ENCODE measurements around the gene WFDC10A.
"Not testable (repeated sequence)": the region's sequence is repeated elsewhere in the genome, so short reads cannot be mapped to it uniquely, and the experiment has no call there.

WFDC10A gene

DNA sequence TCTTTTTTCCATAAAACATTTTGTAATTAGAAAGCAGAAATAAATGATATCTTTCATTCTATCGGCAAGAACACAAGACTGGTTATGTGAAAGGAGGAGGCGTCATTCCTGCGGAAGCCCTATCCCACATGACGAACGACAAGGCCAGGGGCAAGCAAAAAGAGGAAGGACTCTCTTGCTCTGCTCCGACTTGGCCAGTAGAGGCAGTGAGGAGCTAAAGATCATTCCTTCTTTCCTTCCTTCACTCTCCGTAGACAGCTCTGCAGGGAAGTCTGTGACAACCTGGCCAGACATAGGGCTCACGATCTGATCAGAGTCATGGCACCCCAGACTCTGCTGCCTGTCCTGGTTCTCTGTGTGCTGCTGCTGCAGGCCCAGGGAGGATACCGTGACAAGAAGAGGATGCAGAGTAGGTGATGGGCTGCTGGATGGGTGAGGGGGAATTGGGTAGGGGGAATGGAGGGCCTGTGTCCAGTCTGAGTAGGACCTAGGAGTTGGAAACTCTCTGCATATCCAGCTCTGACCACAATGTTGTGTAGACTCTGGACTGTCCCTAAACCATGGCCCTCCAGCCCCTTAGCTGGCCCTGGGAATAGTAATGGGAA lies at the start of gene WFDC10A:
TSS of gene WFDC10A (plus strand) at position 244 of the 605 bp plus-strand sequence. CDS start at position 319, 75 bp downstream.
- peak; percentile 15 for DNase-seq (ENCODE audit: low read depth)

GRCh38 chr20:45581702-45582101 lies 47.8 kb upstream of the WFDC10A start:
- no peak for DNase-seq (ENCODE audit: low read depth)

- no peak for DNase-seq (ENCODE audit: low read depth)
Observed at GRCh38 chr20:45583502-45583901, 46.0 kb upstream of the WFDC10A start.

GRCh38 chr20:45584294-45584693 lies 45.2 kb upstream of the WFDC10A start:
- DNase-seq (ENCODE audit: low read depth) = not testable (repeated sequence)

DNA sequence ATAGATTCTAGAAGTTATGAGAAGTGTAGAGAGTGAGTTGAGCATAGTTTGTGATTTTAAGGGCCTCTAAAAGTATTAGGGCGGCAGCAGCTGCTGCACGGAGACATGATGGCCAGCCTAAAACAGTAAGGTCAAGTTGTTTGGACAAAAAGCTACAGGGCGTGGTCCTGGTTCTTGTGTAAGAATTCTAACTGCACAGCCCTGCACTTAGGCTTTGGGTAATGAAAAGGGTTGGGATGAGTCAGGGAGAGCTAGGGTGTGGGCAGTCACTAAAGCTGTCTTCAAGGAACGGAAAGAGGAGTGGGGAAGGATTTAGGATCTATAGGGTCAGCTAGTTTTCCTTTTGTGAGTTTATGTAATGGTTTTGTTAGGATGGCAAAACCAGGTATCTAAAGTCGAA lies 43.6 kb upstream of the WFDC10A start:
- not testable (repeated sequence) for DNase-seq (ENCODE audit: low read depth)

- no peak for DNase-seq (ENCODE audit: low read depth)
Observed at GRCh38 chr20:45588800-45589199, 40.7 kb upstream of the WFDC10A start.

DNA sequence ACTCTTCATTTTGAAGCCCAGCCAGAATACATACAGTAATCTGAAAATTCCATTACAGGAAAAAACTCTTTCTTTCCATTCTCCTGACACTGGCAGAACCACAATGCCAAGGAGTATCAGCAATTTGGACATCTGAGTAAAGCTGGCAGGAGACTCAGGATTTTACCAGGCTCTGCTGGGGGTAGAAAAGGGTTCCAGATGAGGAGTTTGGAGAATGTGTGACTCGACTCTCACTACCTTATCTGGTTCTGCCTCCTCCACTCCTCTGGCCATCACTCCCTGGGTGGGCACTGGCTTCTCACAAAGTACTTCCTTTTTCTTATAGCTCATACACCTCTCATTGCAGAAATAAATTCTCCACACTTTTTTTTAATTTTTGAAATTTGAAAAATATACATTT lies 39.8 kb upstream of the WFDC10A start:
- no peak for DNase-seq (ENCODE audit: low read depth)

DNA sequence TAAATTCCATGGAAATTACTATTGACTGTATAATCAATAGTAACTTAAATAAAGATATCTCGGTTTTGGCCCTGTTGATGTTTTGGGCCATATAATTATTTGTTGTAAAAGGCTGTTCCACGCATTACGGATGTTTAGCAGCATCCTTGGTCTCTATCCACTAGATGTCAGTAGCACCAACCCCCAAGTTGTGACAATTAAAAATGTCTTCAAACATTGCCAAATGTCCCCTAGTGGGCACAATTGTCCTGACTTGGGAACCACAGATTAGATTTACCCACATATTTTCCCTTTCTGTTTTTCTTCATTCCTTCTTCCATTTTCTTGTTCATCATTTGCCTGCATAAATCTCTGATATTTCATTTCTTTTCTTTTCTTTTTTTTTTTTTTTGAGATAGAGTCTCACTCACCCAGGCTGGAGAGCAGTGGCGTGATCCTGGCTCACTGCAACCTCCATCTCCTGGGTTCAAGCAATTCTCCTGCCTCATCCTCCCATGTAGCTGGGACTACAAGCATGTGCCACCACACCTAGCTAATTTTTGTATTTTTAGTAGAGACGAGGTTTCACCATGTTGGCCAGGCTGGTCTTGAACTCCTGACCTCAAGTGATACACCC lies 36.9 kb upstream of the WFDC10A start:
- DNase-seq (ENCODE audit: low read depth) = peak; percentile 9

DNA sequence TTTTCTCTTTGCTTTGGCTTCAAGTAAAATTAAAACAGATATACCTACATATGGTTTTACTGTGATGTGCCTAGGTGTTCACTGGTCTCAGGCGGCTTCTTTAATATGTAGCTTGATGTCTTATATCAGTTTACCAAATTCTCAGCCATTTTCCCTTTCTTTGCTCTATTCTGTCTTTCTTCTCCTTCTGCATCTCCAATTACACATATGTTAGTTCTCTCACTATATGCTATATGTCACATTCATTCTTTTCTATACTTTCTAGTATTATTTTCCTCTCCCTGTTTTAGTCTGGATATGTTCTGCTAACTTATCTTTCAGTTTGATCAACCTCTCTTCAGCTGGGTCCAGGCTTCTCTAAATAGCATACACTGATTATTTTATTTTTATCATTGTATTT lies 36.0 kb upstream of the WFDC10A start:
- DNase-seq (ENCODE audit: low read depth) = no peak

GRCh38 chr20:45595235-45595634 lies 34.3 kb upstream of the WFDC10A start:
- no peak for DNase-seq (ENCODE audit: low read depth)

GRCh38 chr20:45607810-45608209 lies 21.7 kb upstream of the WFDC10A start:
- DNase-seq (ENCODE audit: low read depth) = no peak

DNA sequence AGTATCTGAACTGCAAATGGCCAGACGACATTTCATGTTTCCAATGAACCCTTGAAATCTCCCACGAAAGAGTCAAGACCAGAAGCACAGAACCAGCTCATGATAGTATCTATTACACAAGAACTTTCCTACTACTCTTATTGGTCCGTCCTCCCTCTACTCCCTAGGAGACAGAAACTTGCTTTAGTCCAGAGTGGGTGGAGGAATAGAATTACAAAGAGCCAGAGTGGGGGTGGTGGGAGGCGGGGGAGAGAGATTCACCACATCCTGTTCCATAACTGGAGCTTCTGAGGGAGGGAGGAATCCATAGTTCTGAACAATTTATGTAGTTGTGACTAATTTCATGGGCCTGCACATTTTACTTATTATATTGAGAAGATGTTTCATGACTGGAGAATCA lies 18.5 kb upstream of the WFDC10A start:
- DNase-seq (ENCODE audit: low read depth) = peak; percentile 48

DNA sequence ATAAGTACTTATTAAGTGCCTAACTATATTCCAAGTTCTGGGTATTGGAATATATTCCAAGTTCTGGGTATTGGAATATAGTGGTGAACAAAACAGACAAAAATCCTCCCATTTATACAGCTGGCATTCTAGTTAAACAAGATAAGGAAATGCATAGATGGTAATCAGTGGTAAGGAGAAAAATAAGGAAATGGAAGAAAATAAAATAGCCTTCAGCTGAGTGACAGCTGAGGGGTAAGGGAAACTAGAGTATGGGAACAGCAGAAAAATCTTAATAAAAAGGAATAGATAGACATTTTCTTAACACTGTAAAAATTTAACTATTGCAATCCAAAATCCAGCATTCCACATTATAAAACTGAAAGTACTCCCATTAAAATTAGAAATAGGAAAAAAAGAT lies 17.2 kb upstream of the WFDC10A start:
- no peak for DNase-seq (ENCODE audit: low read depth)

GRCh38 chr20:45617591-45617990 lies 11.9 kb upstream of the WFDC10A start:
- no peak for DNase-seq (ENCODE audit: low read depth)

GRCh38 chr20:45621593-45621992 lies 7.9 kb upstream of the WFDC10A start:
- no peak for DNase-seq (ENCODE audit: low read depth)

- no peak for DNase-seq (ENCODE audit: low read depth)
Observed at GRCh38 chr20:45626540-45626939, 3.0 kb upstream of the WFDC10A start.

GRCh38 chr20:45630371-45630770 lies 832 bp downstream of the WFDC10A start:
- DNase-seq (ENCODE audit: low read depth) = no peak

GRCh38 chr20:45631184-45631583 lies 1.6 kb downstream of the WFDC10A start, which contains the start of gene WFDC9:
Gene WFDC9 (minus strand): TSS chr20:45631284. CDS start chr20:45610181, 21,103 bp downstream.
- no peak for DNase-seq (ENCODE audit: low read depth)

DNA sequence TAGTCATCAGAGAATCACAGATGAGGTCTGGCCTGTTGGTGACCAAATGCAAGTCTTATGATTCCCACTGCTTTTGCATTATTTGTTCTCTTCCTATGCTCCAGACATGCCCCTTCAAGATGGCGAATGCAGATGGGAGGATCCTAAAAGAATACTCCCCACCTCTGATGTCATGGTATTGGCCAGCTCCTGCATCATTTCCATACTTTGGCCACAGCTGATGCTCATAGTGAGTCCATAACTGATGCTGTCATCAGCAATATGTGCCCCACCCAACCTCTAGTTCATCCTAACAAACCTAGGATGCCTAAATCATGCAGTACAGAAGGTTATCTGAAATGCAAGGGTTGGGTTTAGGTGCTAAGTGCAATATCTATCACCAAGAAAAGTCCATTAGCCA lies 7.0 kb downstream of the WFDC10A start:
- no peak for DNase-seq (ENCODE audit: low read depth)

DNA sequence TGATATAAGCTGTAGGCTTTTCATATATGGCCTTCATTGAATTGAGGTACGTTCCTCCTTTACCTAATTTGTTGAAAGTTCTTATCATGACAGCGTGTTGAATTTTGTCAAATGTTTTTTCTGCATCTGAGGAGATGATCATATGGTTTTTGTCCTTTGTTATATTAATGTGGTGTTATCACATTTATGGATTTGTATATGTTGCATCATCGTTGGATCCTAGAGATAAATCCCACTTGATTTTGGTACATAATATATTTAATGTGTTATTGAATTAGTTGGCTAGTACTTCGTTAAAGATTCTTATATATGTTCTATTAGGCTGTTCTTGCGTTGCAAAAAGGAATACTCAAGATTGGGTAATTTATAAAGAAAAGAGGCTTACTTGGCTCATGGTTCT lies 10.1 kb downstream of the WFDC10A start:
- no peak for DNase-seq (ENCODE audit: low read depth)

GRCh38 chr20:45641076-45641475 lies 11.5 kb downstream of the WFDC10A start:
- DNase-seq (ENCODE audit: low read depth) = not testable (repeated sequence)

GRCh38 chr20:45645869-45646268 lies 16.3 kb downstream of the WFDC10A start:
- not testable (repeated sequence) for DNase-seq (ENCODE audit: low read depth)

- no peak for DNase-seq (ENCODE audit: low read depth)
Observed at GRCh38 chr20:45646875-45647274, 17.3 kb downstream of the WFDC10A start.
